ENCODE results near the gene SMARCA2.

The SMARCA2 gene

GRCh38 chr9:1978941-1979340 is 36.2 kb upstream of the SMARCA2 start:
- TF ChIP-seq CTCF (IDR thresholded peaks at IDR 0.05; ENCODE audit: borderline replicate concordance, control extremely low read depth, extremely low read depth, insufficient read depth, missing control alignments) = no peak
- no peak for DNase-seq (ENCODE audit: low spot score)
- in situ Hi-C loops (cut with MboI; ENCODE audit: low sequenced_read_pairs, unreplicated experiment) = no loop called here

- TF ChIP-seq CTCF (IDR thresholded peaks at IDR 0.05; ENCODE audit: borderline replicate concordance, control extremely low read depth, extremely low read depth, insufficient read depth, missing control alignments) = no peak
- no peak for DNase-seq (ENCODE audit: low spot score)
- in situ Hi-C loops (cut with MboI; ENCODE audit: low sequenced_read_pairs, unreplicated experiment) = no loop called here
These were observed 35.3 kb upstream of the SMARCA2 start for GRCh38 chr9:1979741-1980367.

- no peak for DNase-seq (ENCODE audit: low spot score)
- TF ChIP-seq CTCF (IDR thresholded peaks at IDR 0.05; ENCODE audit: borderline replicate concordance, control extremely low read depth, extremely low read depth, insufficient read depth, missing control alignments) = no peak
- in situ Hi-C loops (cut with MboI; ENCODE audit: low sequenced_read_pairs, unreplicated experiment) = no loop called here
These were observed 34.8 kb upstream of the SMARCA2 start for GRCh38 chr9:1980387-1980786.

GRCh38 chr9:1982074-1982473 is 33.1 kb upstream of the SMARCA2 start:
- no peak for DNase-seq (ENCODE audit: low spot score)
- no peak for TF ChIP-seq CTCF (IDR thresholded peaks at IDR 0.05; ENCODE audit: borderline replicate concordance, control extremely low read depth, extremely low read depth, insufficient read depth, missing control alignments)
- in situ Hi-C loops (cut with MboI; ENCODE audit: low sequenced_read_pairs, unreplicated experiment) = no loop called here

GRCh38 chr9:1986341-1986740 is 28.8 kb upstream of the SMARCA2 start:
- TF ChIP-seq CTCF (IDR thresholded peaks at IDR 0.05; ENCODE audit: borderline replicate concordance, control extremely low read depth, extremely low read depth, insufficient read depth, missing control alignments) = no peak
- in situ Hi-C loops (cut with MboI; ENCODE audit: low sequenced_read_pairs, unreplicated experiment) = no loop called here
- no peak for DNase-seq (ENCODE audit: low spot score)

GRCh38 chr9:1989500-1989899 is 25.6 kb upstream of the SMARCA2 start:
- no peak for DNase-seq (ENCODE audit: low spot score)
- TF ChIP-seq CTCF (IDR thresholded peaks at IDR 0.05; ENCODE audit: borderline replicate concordance, control extremely low read depth, extremely low read depth, insufficient read depth, missing control alignments) = no peak
- in situ Hi-C loops (cut with MboI; ENCODE audit: low sequenced_read_pairs, unreplicated experiment) = no loop called here
